Endodermal cell (in vitro differentiated cells): ENCODE data around the gene PPFIA3. TPM values are rescaled to one million over a fixed set of nuclear protein-coding genes. Genes with fewer than 3 reads are reported as not detected.

Source experiments
- DNase-seq: peaks from one replicate; pipeline ENCODE4 v3.0.0-alpha.2; 2017
- H3K27ac ChIP-seq: 2 replicates; pipeline ENCODE4 v1.5.1; 2013; ENCODE audit warnings: mild to moderate bottlenecking, low read depth, low read length, moderate library complexity
- H3K27me3 ChIP-seq: 2 replicates; pipeline ENCODE4 v1.6.1; 2013; ENCODE audit warnings: mild to moderate bottlenecking, low read length, moderate library complexity; ENCODE audit not compliant: insufficient read depth, control insufficient read depth, poor library complexity, severe bottlenecking
- H3K36me3 ChIP-seq: 2 replicates; pipeline ENCODE4 v1.7.0; 2013; ENCODE audit warnings: mild to moderate bottlenecking, low read length, moderate library complexity; ENCODE audit not compliant: control insufficient read depth, insufficient read depth
- H3K4me1 ChIP-seq: one replicate; pipeline ENCODE4 v1.7.0; 2013; ENCODE audit warnings: low read length; ENCODE audit not compliant: control insufficient read depth, insufficient read depth
- H3K4me3 ChIP-seq: 2 replicates; pipeline ENCODE4 v1.5.1; 2013; ENCODE audit warnings: mild to moderate bottlenecking, low read length, moderate library complexity
- H3K9ac ChIP-seq: 2 replicates; pipeline ENCODE4 v1.6.1; 2013; ENCODE audit warnings: mild to moderate bottlenecking, low read length, moderate library complexity; ENCODE audit not compliant: poor library complexity, severe bottlenecking; ENCODE audit errors: extremely low read depth
- H3K9me3 ChIP-seq: 2 replicates; pipeline ENCODE4 v1.6.1; 2013; ENCODE audit warnings: mild to moderate bottlenecking, low read length, moderate library complexity; ENCODE audit not compliant: control insufficient read depth
- H3K27ac Mint-ChIP-seq: 2 replicates; pipeline ENCODE4 v1.8.0; 2020; ENCODE audit warnings: mixed read lengths
- H3K27me3 Mint-ChIP-seq: 2 replicates; pipeline ENCODE4 v1.8.0; 2021; ENCODE audit warnings: mild to moderate bottlenecking, mixed read lengths; ENCODE audit not compliant: insufficient read depth
- H3K36me3 Mint-ChIP-seq: 2 replicates; pipeline ENCODE4 v1.8.0; 2020; ENCODE audit warnings: low read depth, mixed read lengths
- H3K4me1 Mint-ChIP-seq: 2 replicates; pipeline ENCODE4 v1.8.0; 2020; ENCODE audit warnings: mixed read lengths
- H3K4me3 Mint-ChIP-seq: 2 replicates; pipeline ENCODE4 v1.8.0; 2020; ENCODE audit warnings: mild to moderate bottlenecking, moderate library complexity, mixed read lengths
- H3K9me3 Mint-ChIP-seq: 2 replicates; pipeline ENCODE4 v1.8.0; 2020; ENCODE audit warnings: mild to moderate bottlenecking, mixed read lengths
- CTCF ChIP-seq: fragments of 200-600 bp; sonication (generic); conservative IDR thresholded peaks from 2 replicates; pipeline ENCODE4 v1.5.0; 2021; ENCODE audit warnings: antibody characterized with exemption, mild to moderate bottlenecking
- WGBS, 2 experiments: methylation state at CpG; one replicate each; pipeline versions ENCODE4 v1.1.5 to v1.1.7; 2013; ENCODE audit warnings: missing lambda C conversion rate in 2 of 2, mixed read lengths in 1 of 2; ENCODE audit not compliant: insufficient coverage in 1 of 2, insufficient read length in 1 of 2; 5-methylcytosine and 5-hydroxymethylcytosine counted together
- long read RNA-seq, 4 experiments: library from polyadenylated mRNA in 2 of 4; library from RNA in 1 of 4; library from capped mRNA in 1 of 4; stranded (forward) in 3 of 4; unstranded in 1 of 4; transcript quantifications; one replicate each; pipeline ENCODE4 v2.0.0, GENCODE V29; 2020 to 2021; ENCODE audit warnings: inconsistent platforms in 1 of 4
- polyA plus RNA-seq, 2 experiments: library from polyadenylated mRNA; stranded (reverse); fragments of 50-300 nt; gene quantifications; one replicate each; pipeline ENCODE4 v1.2.3, GENCODE V29; 2013
- total RNA-seq, 2 donors: library from RNA; stranded (reverse); fragmentation: NEBNext Ultra II Directional in 1 of 2; extraction: Animal tissue kit (Norgen Biotek cat#: 25700) in 1 of 2; gene quantifications; 2 replicates in 1 of 2; 3 replicates in 1 of 2; pipeline ENCODE4 v1.2.1, GENCODE V29; 2021

The PPFIA3 gene
- 10 to 100 TPM in 1 of 2 donors, 1 to 10 TPM in 1; 7.4 to 16.5 TPM for total RNA-seq
- polyA plus RNA-seq (2013, experiment 1 of 2): 21.1 TPM
- 20.8 TPM for polyA plus RNA-seq (2013, experiment 2 of 2)
- long read RNA-seq, experiment 1, partial matches to known transcripts: 3 of 6 reads
- long read RNA-seq, experiment 1, other reads (novel, unspliced or antisense): 2 of 6 reads
- long read RNA-seq, experiment 2, partial matches to known transcripts: 4 of 10 reads
- long read RNA-seq, experiment 2, other reads (novel, unspliced or antisense): 2 of 10 reads
- long read RNA-seq, experiment 3, partial matches to known transcripts: 5 of 8 reads
- long read RNA-seq, experiment 3, other reads (novel, unspliced or antisense): 3 of 8 reads
- long read RNA-seq, experiment 4, transcript PPFIA3-209 (2 exons, 980 nt): major isoform, 5 of 23 reads
- long read RNA-seq, experiment 4, transcript PPFIA3-213 (6 exons, 799 nt): major isoform, 5 of 23 reads
- long read RNA-seq, experiment 4, partial matches to known transcripts: 11 of 23 reads
- long read RNA-seq, experiment 4, other reads (novel, unspliced or antisense): 2 of 23 reads

GRCh38 chr19:49119411-49120324 lies at the start of gene PPFIA3:
PPFIA3 (plus strand) TSS chr19:49119544; CDS start chr19:49127874, 8,330 bp downstream.
- Mint-ChIP-seq H3K4me3 (peak within 1 kb of the TSS; percentile 69), H3K9me3 (no peaks in the 10 kb centered on the region), H3K4me1 (peaks cover 8% of the 10 kb centered on the region), H3K36me3 (peaks cover 4% of the 10 kb centered on the region), H3K27me3 (peaks cover 60% of the 10 kb centered on the region), H3K27ac (peak within 1 kb of the TSS; percentile 72)
- DNase-seq: peak; percentile 87
- Histone ChIP-seq H3K4me3 (peak within 1 kb of the TSS; percentile 81), H3K9ac (peak within 1 kb of the TSS; percentile 85), H3K27ac (peak within 1 kb of the TSS; percentile 95), H3K36me3 (no peaks in the 10 kb centered on the region), H3K9me3 (no peaks in the 10 kb centered on the region), H3K4me1 (no peaks in the 10 kb centered on the region), H3K27me3 (peaks cover 29% of the 10 kb centered on the region)
- TF ChIP-seq CTCF: no peak
- 0 to 1% methylated on average over 26 to 89 of the region's 90 CpGs for WGBS, 2 experiments

GRCh38 chr19:49070416-49070815 lies 48.9 kb upstream of the PPFIA3 start:
- TF ChIP-seq CTCF: no peak
- Mint-ChIP-seq H3K36me3 (peaks cover 2% of the 10 kb centered on the region), H3K9me3 (peaks cover 10% of the 10 kb centered on the region), H3K4me1 (peaks cover 3% of the 10 kb centered on the region), H3K27ac (no peak overlapping the region), H3K4me3 (no peak overlapping the region), H3K27me3 (peaks cover 93% of the 10 kb centered on the region)
- Histone ChIP-seq H3K4me1 (no peaks in the 10 kb centered on the region), H3K27ac (no peak overlapping the region), H3K36me3 (no peaks in the 10 kb centered on the region), H3K9me3 (no peaks in the 10 kb centered on the region), H3K4me3 (no peak overlapping the region), H3K9ac (no peak overlapping the region), H3K27me3 (peaks cover 79% of the 10 kb centered on the region)
- DNase-seq: no peak
- 92 to 96% methylated on average over 19 to 21 of the region's 21 CpGs for WGBS, 2 experiments

- H3K27me3 Mint-ChIP-seq: peaks cover 83% of the 10 kb centered on the region
- H3K4me1 Mint-ChIP-seq: no peaks in the 10 kb centered on the region
- H3K9me3 Mint-ChIP-seq: peaks cover 10% of the 10 kb centered on the region
- peak overlapping the region; percentile 21 for H3K4me3 Mint-ChIP-seq
- no peaks in the 10 kb centered on the region for H3K4me1 ChIP-seq
- no peaks in the 10 kb centered on the region for H3K9me3 ChIP-seq
- peak; percentile 95 for DNase-seq
- H3K27ac Mint-ChIP-seq: no peak overlapping the region
- no peak overlapping the region for H3K4me3 ChIP-seq
- peaks cover 69% of the 10 kb centered on the region for H3K27me3 ChIP-seq
- WGBS, 2 experiments: 20 to 25% methylated on average over 43 to 93 of the region's 93 CpGs
- no peaks in the 10 kb centered on the region for H3K36me3 ChIP-seq
- H3K27ac ChIP-seq: no peak overlapping the region
- peaks cover 2% of the 10 kb centered on the region for H3K36me3 Mint-ChIP-seq
- no peak overlapping the region for H3K9ac ChIP-seq
- no peak for TF ChIP-seq CTCF
Measured at GRCh38 chr19:49071860-49072547, 47.3 kb upstream of the PPFIA3 start.
